Left ventricle myocardium inferior (tissue), 1 donor: ENCODE data around the gene DENND5A. TPM values are rescaled to one million over a fixed set of nuclear protein-coding genes. Genes with fewer than 3 reads are reported as not detected.

Experiments
- DNase-seq: peaks from one replicate; pipeline ENCODE4 v3.0.0-alpha.2; 2020
- H3K27ac ChIP-seq: fragments of 200-600 bp; replicated peaks from 2 replicates; pipeline ENCODE4 v1.8.0; 2021
- H3K27me3 ChIP-seq: fragments of 200-600 bp; 2 replicates; pipeline ENCODE4 v1.8.0; 2021; ENCODE audit warnings: low read depth
- H3K36me3 ChIP-seq: fragments of 200-600 bp; 2 replicates; pipeline ENCODE4 v1.8.0; 2021
- H3K4me1 ChIP-seq: fragments of 200-600 bp; 2 replicates; pipeline ENCODE4 v1.8.0; 2021
- H3K4me3 ChIP-seq: fragments of 200-600 bp; 2 replicates; pipeline ENCODE4 v1.8.0; 2021; ENCODE audit warnings: mild to moderate bottlenecking, moderate library complexity
- H3K9me3 ChIP-seq: fragments of 200-600 bp; replicated peaks from 2 replicates; pipeline ENCODE4 v1.8.0; 2021
- CTCF ChIP-seq: fragments of 200-600 bp; IDR thresholded peaks from 2 replicates; pipeline ENCODE4 v1.8.0; 2021; ENCODE audit warnings: antibody characterized with exemption, mild to moderate bottlenecking, borderline replicate concordance
- intact Hi-C: fragments of 100-400 bp; cut with micrococcal nuclease; formaldehyde crosslinking; loops from one replicate; pipeline ENCODE4 v1.11.0; 2022
- total RNA-seq: library from RNA; stranded (reverse); fragmentation: NEBNext Ultra II Directional; extraction: Animal tissue kit (Norgen Biotek cat#: 25700); gene quantifications from one replicate; pipeline ENCODE4 v1.2.1, GENCODE V29; 2021
- donor health status: DM: no; HTN: yes; CAD: no; lungs with severe emphysema.

Gene DENND5A
- total RNA-seq, 1 donor from 2014 or later, result 117 TPM

- peaks cover 34% of the 10 kb centered on the region for H3K4me1 ChIP-seq
- peak overlapping the region; percentile 17 for H3K27ac ChIP-seq
- no peaks in the 10 kb centered on the region for H3K9me3 ChIP-seq
- peaks cover 77% of the 10 kb centered on the region for H3K36me3 ChIP-seq
- no peak for DNase-seq
- H3K27me3 ChIP-seq, result no peaks in the 10 kb centered on the region
- no peak for TF ChIP-seq CTCF
- intact Hi-C loops, result loop anchor here (5.0 kb wide), 1 partner anchor 122 kb away; no protein-coding TSS in a partner anchor
- H3K4me3 ChIP-seq, result no peak overlapping the region
Measured at GRCh38 chr11:9139628-9140357, 125.4 kb downstream of the DENND5A start.

- Histone ChIP-seq H3K9me3 (no peaks in the 10 kb centered on the region), H3K36me3 (peaks cover 74% of the 10 kb centered on the region)
Measured at GRCh38 chr11:9138612-9139579, 126.3 kb downstream of the DENND5A start.

GRCh38 chr11:9138133-9138453, 127.1 kb downstream of the DENND5A start:
- Histone ChIP-seq H3K27me3 (no peaks in the 10 kb centered on the region), H3K36me3 (peaks cover 73% of the 10 kb centered on the region), H3K4me1 (peaks cover 34% of the 10 kb centered on the region), H3K27ac (no peak overlapping the region), H3K9me3 (no peaks in the 10 kb centered on the region), H3K4me3 (no peak overlapping the region)
- intact Hi-C loops, result loop anchor here (5.0 kb wide), 1 partner anchor 121 kb away; no protein-coding TSS in a partner anchor
- TF ChIP-seq CTCF, result no peak
- no peak for DNase-seq

More at GRCh38 chr11:9138612-9139579, 126.3 kb downstream of the DENND5A start:
- peaks cover 34% of the 10 kb centered on the region for H3K4me1 ChIP-seq
- TF ChIP-seq CTCF, result no peak
- peak overlapping the region; percentile 17 for H3K27ac ChIP-seq
- H3K4me3 ChIP-seq, result no peak overlapping the region
- DNase-seq, result no peak
- intact Hi-C loops, result loop anchor here (5.0 kb wide), 1 partner anchor 122 kb away; no protein-coding TSS in a partner anchor
- no peaks in the 10 kb centered on the region for H3K27me3 ChIP-seq

DNA sequence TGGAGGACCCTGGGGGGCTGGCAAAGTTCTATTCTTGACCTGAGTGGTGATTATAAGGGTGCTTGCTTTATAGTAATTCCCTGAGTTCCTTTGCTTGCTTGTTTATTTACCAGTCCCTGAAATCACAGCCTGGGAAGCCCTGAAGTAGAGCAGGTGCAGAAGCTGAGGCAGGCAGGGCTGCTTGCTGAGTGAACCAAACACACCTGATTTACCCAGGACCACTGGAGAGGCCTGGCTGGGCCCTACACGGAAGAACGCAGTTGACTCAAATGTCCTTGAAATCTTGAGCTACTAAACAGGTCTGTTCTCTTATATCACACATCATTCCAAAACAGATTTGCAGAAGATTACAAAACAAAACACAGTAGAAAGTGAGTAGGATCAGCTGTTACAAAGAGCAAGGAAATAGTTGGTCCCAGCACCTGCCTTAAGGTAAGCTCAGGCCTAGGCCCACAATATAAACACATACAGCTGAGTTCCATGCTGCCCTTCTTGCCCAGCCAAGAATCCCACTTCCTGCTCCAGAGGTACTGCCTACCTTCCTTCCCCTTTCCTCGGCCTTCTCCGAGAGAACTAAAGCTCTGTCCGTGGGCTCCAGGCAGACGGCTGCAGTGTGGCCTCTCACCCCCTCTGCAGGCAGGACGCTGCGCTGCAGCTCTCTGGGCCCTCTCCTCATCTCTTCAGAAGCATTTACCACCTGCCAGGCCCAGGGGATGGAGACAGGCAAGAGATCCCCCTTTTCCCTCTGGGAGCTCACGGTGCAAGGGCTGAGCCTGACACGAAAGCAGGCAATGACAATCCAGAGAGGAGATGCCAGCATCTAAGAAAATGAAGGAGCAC, 127.6 kb downstream of the DENND5A start:
- Histone ChIP-seq H3K27ac (peak overlapping the region; percentile 31), H3K4me1 (peaks cover 34% of the 10 kb centered on the region), H3K27me3 (no peaks in the 10 kb centered on the region), H3K36me3 (peaks cover 67% of the 10 kb centered on the region), H3K4me3 (no peak overlapping the region), H3K9me3 (no peaks in the 10 kb centered on the region)
- peak; percentile 98 for TF ChIP-seq CTCF
- intact Hi-C loops, result loop anchor here (5.0 kb wide), 1 partner anchor 120 kb away; no protein-coding TSS in a partner anchor
- DNase-seq, result peak; percentile 66

GRCh38 chr11:9136741-9137140, 128.4 kb downstream of the DENND5A start:
- no peak for TF ChIP-seq CTCF
- no peak overlapping the region for H3K27ac ChIP-seq
- intact Hi-C loops, result loop anchor here (5.0 kb wide), 1 partner anchor 119 kb away; no protein-coding TSS in a partner anchor
- no peak overlapping the region for H3K4me3 ChIP-seq
- H3K27me3 ChIP-seq, result no peaks in the 10 kb centered on the region
- H3K9me3 ChIP-seq, result no peaks in the 10 kb centered on the region
- peaks cover 64% of the 10 kb centered on the region for H3K36me3 ChIP-seq
- peaks cover 34% of the 10 kb centered on the region for H3K4me1 ChIP-seq
- DNase-seq, result no peak
